Activated T-helper 17 cell treated with anti-CD3 and anti-CD28 coated beads, Interleukin-2, amount 50 U/mL, for 72 hours (primary cell): ENCODE results near the gene TJP1. TPM values are rescaled to one million over a fixed set of nuclear protein-coding genes. Genes with fewer than 3 reads are reported as not detected.
"Not testable (repeated sequence)": the region's sequence is repeated elsewhere in the genome, so short reads cannot be mapped to it uniquely, and the experiment has no call there.

Source experiments
- ATAC-seq: fragments of 150-1000 bp; cut with Tn5 transposase; replicated peaks from 2 replicates; pipeline ENCODE4 v1.10.0; 2021; ENCODE audit warnings: mild to moderate bottlenecking, moderate library complexity
- H3K27ac Mint-ChIP-seq: one replicate; pipeline ENCODE4 v1.8.0; 2022; ENCODE audit warnings: mixed read lengths
- H3K27me3 Mint-ChIP-seq: one replicate; pipeline ENCODE4 v1.8.0; 2022; ENCODE audit warnings: mixed read lengths
- H3K36me3 Mint-ChIP-seq: one replicate; pipeline ENCODE4 v1.8.0; 2022; ENCODE audit warnings: low read depth, mild to moderate bottlenecking, mixed read lengths
- H3K4me1 Mint-ChIP-seq: one replicate; pipeline ENCODE4 v1.8.0; 2022; ENCODE audit warnings: mixed read lengths
- H3K4me3 Mint-ChIP-seq: one replicate; pipeline ENCODE4 v1.8.0; 2022; ENCODE audit warnings: mild to moderate bottlenecking, mixed read lengths
- H3K9me3 Mint-ChIP-seq: one replicate; pipeline ENCODE4 v1.8.0; 2022; ENCODE audit warnings: mixed read lengths
- total RNA-seq, 2 donors: library from RNA; stranded (reverse); gene quantifications; one replicate each; pipeline ENCODE4 v1.2.3, GENCODE V29; 2022

TJP1 gene
- total RNA-seq, 2 donors from 2014 or later = not detected

DNA sequence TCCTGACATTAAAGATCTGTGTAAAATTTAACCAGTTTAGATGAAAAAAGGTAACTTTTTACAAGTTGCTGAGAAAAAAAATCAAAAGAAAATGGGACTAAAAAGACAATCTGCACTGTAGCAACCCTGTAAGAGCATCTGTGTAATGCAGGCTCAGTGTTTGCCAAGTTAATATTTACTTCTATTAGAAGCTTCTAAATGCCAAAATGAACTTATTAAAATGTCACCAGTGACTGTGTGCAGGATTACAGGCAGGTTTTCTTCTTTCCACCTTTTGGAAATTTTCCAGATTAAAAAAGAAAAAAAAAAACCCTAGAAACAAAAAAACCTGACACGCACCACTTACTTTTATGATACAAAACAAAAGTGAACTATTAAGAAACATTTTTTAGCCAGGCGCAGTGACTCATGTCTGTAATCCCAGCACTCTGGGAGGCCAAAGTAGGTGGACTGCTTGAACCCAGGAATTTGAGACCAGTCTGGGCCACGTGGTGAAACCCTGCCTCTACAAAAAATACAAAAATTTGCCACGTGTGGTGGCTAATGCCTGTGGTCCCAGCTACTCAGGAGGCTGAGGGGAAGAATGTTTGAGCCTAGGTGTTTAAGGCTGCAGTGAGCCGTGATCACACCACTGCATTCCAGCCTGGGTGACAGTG, 87.2 kb downstream of the TJP1 start:
- H3K4me1 Mint-ChIP-seq = peaks cover 8% of the 10 kb centered on the region
- no peak overlapping the region for H3K27ac Mint-ChIP-seq
- H3K27me3 Mint-ChIP-seq = peaks cover 10% of the 10 kb centered on the region
- no peaks in the 10 kb centered on the region for H3K36me3 Mint-ChIP-seq
- H3K9me3 Mint-ChIP-seq = no peaks in the 10 kb centered on the region
- no peak for ATAC-seq
- H3K4me3 Mint-ChIP-seq = no peak overlapping the region

DNA sequence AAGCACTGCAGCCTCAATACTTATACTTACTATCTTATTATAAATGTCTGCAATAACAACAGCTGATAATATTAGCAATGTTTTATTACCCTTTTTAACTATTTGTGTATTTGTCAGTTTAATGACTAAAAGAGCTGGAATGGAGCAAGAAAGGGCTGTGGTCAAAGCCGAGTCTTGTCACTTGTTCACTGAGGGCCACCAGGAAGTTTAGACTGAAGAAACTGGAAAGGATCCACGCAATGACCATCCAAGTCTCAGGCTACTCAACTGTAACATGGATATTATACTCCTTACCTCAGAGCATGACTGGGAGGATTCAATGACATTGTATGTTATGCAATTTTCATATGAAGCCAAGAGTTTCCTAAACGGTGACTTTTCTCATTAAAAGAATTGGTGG, 90.4 kb downstream of the TJP1 start:
- no peak overlapping the region for H3K27ac Mint-ChIP-seq
- ATAC-seq = no peak
- no peaks in the 10 kb centered on the region for H3K9me3 Mint-ChIP-seq
- H3K36me3 Mint-ChIP-seq = no peaks in the 10 kb centered on the region
- H3K4me1 Mint-ChIP-seq = peaks cover 8% of the 10 kb centered on the region
- peaks cover 10% of the 10 kb centered on the region for H3K27me3 Mint-ChIP-seq
- H3K4me3 Mint-ChIP-seq = no peak overlapping the region

DNA sequence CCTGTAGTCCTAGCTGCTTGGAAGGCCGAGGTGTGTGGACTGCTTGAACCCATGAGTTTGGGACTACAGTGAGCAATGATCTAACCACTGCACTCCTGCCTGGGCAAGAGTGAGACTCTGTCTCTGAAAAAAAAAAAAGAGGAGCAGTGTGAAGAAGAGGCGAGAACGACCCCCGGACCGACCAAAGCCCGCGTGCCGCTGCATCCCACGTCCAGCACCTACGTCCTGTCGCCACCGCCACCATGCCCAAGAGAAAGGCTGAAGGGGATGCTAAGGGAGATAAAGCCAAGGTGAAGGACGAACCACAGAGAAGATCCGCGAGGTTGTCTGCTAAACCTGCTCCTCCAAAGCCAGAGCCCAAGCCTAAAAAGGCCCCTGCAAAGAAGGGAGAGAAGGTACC, 91.8 kb downstream of the TJP1 start:
- H3K9me3 Mint-ChIP-seq, ATAC-seq, H3K27ac Mint-ChIP-seq, H3K4me1 Mint-ChIP-seq, H3K27me3 Mint-ChIP-seq, H3K36me3 Mint-ChIP-seq, H3K4me3 Mint-ChIP-seq: not testable (repeated sequence)

DNA sequence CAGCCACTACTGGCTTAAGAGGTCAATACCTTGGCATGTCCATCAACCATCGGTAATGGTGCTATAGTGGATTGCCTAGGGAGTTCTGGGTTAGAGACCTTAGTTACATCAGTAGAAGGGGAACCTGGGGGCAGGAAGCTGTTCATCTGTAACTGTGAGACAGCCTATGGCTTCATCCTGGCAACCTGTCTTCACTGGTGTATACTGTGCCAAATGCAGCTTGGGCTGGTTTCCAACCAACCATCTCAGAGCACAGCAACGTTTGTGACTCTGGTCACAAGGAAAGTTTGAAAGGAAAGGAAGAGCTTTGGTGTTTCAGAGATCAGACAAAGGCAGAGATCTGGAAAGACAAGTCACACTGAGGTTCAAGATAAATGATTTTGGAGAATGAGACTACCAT, 93.8 kb downstream of the TJP1 start:
- Mint-ChIP-seq H3K9me3 (peaks cover under 1% of the 10 kb centered on the region), H3K27ac (no peak overlapping the region), H3K36me3 (no peaks in the 10 kb centered on the region), H3K4me3 (no peak overlapping the region), H3K4me1 (no peaks in the 10 kb centered on the region), H3K27me3 (peaks cover 14% of the 10 kb centered on the region)
- ATAC-seq = no peak

DNA sequence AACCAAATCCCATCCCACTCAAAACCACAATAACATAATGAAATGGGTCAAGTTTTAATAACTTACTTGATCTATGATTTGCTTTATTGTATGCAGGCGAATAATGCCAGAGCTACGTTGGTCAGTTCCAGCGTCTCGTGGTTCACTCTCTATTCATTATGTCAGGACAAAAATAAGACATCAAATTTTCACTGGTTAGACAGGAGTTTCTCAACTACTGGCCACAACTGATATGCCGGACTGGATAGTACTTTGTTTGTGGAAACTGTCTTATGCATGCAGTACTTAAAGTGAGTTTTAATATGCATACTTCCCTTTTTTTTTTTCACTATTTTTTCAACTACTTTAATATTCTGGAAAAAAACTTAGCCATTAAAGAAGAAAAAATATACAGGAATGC, 94.4 kb downstream of the TJP1 start:
- Mint-ChIP-seq H3K9me3 (peaks cover 5% of the 10 kb centered on the region), H3K4me3 (no peak overlapping the region), H3K27ac (no peak overlapping the region), H3K36me3 (no peaks in the 10 kb centered on the region), H3K4me1 (no peaks in the 10 kb centered on the region), H3K27me3 (peaks cover 12% of the 10 kb centered on the region)
- ATAC-seq = no peak

DNA sequence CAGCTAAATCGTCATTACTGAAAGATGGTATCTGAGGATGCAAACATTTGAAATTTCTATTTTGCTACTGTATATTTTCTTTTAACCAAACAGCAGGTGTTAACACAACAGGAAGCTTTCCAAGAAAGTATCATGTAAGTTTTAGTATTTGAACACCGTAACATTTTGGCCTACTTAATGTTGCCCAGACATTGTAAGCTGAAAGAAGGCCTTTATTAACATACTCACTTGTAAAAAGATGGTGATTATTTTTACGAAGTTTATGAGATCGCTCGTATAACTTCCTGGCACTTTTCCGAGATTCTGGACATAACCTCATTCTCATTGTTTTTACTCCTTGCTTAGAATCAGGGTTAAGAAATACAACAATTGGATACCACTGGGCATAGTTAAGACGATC, 95.7 kb downstream of the TJP1 start:
- no peaks in the 10 kb centered on the region for H3K4me1 Mint-ChIP-seq
- peaks cover 10% of the 10 kb centered on the region for H3K9me3 Mint-ChIP-seq
- no peak overlapping the region for H3K4me3 Mint-ChIP-seq
- H3K36me3 Mint-ChIP-seq = no peaks in the 10 kb centered on the region
- H3K27me3 Mint-ChIP-seq = peaks cover 10% of the 10 kb centered on the region
- no peak for ATAC-seq
- no peak overlapping the region for H3K27ac Mint-ChIP-seq

DNA sequence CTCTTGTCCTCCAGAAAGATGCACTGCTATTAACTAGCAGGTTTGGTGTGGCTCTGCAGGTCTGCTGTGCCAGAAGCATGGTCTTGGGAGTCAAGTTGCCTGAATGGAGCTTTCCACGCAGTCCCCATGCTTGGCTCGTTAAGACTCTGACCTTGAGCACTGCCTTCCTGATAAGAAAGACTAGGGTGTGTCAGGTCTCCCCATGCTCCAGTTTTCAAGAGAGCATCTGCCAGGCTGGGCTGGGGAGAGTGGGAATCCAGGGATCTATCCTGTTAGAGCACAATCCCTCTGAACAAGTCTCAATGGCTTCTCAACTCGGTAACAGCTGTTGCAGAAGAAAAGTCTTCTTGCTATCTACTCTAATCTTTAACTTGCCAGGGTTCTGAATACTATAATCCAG, 98.2 kb downstream of the TJP1 start:
- peaks cover 10% of the 10 kb centered on the region for H3K27me3 Mint-ChIP-seq
- no peaks in the 10 kb centered on the region for H3K36me3 Mint-ChIP-seq
- H3K4me3 Mint-ChIP-seq = no peak overlapping the region
- no peak overlapping the region for H3K27ac Mint-ChIP-seq
- no peaks in the 10 kb centered on the region for H3K4me1 Mint-ChIP-seq
- H3K9me3 Mint-ChIP-seq = peaks cover 13% of the 10 kb centered on the region
- ATAC-seq = no peak

DNA sequence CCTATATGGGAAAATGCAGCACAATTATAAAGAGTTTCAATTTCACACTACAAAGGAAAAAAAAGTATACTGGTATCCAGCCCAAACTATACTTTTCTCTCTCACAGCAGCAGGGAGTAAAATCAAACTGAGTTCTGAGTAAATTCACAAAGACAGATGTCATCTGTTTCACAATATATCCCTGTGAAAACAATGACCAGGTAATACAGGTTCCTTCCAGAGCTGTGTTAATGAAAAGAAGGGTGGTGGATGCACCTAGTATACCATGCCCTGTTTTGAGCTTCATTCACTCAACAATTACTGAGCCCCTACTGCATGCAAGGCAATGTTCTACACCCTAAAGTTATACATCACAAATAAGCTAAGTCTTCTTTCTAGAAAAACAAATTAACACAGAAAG, 108.5 kb downstream of the TJP1 start:
- ATAC-seq = no peak
- Mint-ChIP-seq H3K36me3 (no peaks in the 10 kb centered on the region), H3K4me3 (no peak overlapping the region), H3K4me1 (no peaks in the 10 kb centered on the region), H3K27ac (no peak overlapping the region), H3K9me3 (no peaks in the 10 kb centered on the region), H3K27me3 (peaks cover 10% of the 10 kb centered on the region)

DNA sequence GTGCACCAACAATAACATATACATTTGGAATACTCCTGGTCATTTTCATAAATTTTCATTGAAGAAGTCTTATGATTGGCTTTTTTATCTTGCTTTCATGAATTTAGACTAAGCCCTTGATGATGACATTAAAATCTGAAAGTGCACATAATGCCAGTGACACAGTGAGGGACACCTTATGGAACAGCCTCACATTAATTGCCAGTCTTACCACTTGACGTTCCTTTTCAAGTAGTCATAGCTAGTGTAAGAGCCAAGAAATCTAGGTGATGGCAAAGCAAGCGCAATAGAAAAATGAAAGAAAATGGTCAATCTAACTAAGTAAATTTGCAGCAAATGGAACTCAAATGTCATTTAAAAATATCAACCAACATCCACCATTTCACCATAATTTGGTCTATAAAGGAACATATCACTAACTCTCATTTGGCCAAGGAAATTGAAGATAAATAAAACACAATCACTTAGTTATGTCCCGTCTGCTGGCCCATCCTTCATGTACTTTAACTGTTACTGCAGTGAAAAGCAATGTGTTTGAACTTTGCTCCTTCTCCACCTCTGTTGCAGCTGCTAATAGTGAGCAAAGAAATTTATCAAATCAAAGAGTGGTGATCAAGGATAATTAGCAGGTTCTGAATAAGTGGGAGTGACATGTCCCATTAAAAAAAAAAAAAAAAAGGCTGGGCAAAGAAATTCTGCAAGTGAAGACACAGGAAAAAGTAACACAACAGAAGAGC, 110.0 kb downstream of the TJP1 start:
- Mint-ChIP-seq H3K27me3 (peaks cover 10% of the 10 kb centered on the region), H3K27ac (no peak overlapping the region), H3K4me1 (no peaks in the 10 kb centered on the region), H3K36me3 (no peaks in the 10 kb centered on the region), H3K4me3 (no peak overlapping the region), H3K9me3 (no peaks in the 10 kb centered on the region)
- no peak for ATAC-seq

DNA sequence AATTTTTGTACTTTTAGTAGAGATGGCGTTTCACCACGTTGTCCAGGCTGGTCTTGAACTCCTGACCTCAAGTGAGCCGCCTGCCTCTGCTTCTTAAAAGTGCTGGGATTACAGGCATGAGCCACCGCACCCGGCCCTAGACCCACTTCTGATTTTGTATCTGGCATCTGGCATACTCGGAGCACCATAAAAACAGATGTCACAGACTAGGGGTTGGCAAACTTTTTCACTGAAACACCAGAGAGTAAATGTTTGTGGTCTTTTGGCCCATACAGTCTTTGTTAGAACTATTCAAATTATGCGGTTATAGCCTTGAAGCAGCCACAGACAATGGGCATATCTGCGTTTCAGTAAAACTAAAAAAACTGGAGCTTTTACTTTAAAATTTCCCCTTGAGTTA, 110.7 kb downstream of the TJP1 start:
- H3K27me3 Mint-ChIP-seq = peaks cover 10% of the 10 kb centered on the region
- H3K9me3 Mint-ChIP-seq = no peaks in the 10 kb centered on the region
- ATAC-seq = no peak
- no peak overlapping the region for H3K4me3 Mint-ChIP-seq
- H3K36me3 Mint-ChIP-seq = no peaks in the 10 kb centered on the region
- H3K27ac Mint-ChIP-seq = no peak overlapping the region
- no peaks in the 10 kb centered on the region for H3K4me1 Mint-ChIP-seq

DNA sequence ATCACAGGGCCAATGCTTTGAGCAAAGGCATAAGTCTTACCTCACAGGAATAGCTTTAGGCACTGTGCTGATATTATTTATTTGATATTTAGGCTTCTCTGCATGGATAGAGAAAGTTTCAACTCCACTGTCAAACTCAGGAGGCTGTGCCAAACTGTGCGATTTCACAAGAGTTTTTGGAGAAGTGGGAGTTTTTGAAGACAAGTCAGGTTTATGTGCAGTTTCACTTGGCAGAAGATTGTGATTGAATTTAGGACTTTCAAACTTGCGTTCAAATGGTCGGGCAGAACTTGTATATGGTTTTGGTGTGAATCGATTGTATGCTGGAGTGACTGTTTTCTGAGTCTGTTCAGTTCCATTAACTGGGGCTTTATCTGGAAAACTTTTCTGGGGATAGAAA, 113.7 kb downstream of the TJP1 start:
- H3K4me1 Mint-ChIP-seq = no peaks in the 10 kb centered on the region
- H3K4me3 Mint-ChIP-seq = no peak overlapping the region
- H3K9me3 Mint-ChIP-seq = no peaks in the 10 kb centered on the region
- ATAC-seq = no peak
- H3K27ac Mint-ChIP-seq = no peak overlapping the region
- H3K36me3 Mint-ChIP-seq = no peaks in the 10 kb centered on the region
- H3K27me3 Mint-ChIP-seq = peaks cover 7% of the 10 kb centered on the region

DNA sequence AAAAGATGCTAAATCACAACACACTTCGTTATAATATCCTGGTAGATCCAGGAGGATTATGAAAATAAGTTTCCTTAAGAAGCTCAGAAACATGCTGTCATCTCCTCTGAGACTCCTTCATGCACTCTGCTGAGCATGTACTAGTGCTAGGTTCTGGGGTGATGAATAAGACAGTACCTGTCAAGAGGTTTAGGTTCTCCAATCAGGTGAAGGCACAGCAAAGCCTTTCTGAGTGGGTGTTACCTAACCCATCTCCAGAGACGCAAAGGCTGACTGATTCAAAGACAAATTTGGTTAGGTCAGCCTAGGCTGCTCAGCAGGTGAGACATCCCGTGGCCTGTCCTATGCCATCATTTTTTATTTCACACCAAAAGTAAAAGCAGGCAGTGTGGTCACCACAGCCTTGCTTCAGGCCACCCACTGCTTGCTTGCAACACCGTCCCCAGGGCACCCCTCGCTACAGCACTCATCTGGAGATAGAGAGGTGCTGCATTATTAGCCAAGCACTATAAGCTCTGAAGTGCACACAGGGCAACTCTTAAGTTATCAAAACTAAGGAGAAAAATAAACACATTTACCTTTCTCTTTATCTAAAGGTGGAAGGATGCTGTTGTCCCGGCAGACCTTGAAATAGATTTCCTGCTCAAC, 117.2 kb downstream of the TJP1 start:
- no peak for ATAC-seq
- Mint-ChIP-seq H3K9me3 (no peaks in the 10 kb centered on the region), H3K4me1 (no peaks in the 10 kb centered on the region), H3K4me3 (no peak overlapping the region), H3K27ac (no peak overlapping the region), H3K27me3 (no peaks in the 10 kb centered on the region), H3K36me3 (no peaks in the 10 kb centered on the region)

DNA sequence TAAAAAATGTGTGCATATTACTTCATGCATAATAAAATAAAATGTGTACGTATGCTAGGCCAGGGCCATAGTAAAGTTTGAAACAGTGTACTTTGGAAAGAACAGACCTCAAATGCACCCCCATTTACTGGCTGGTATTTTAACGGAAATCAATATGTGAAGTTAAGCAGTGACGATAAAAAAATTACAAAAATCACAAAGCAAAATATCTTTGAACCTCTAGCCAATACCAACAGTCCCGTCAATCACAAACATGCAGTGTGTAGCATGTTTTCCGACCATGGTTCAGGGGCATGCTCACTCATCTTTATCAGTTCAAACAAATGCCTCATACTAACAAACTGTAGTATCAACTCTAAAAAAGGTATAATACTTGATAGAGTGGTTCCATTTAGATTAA, 121.1 kb downstream of the TJP1 start:
- Mint-ChIP-seq H3K27ac (no peak overlapping the region), H3K36me3 (no peaks in the 10 kb centered on the region), H3K27me3 (peaks cover 3% of the 10 kb centered on the region), H3K4me3 (no peak overlapping the region), H3K4me1 (no peaks in the 10 kb centered on the region), H3K9me3 (no peaks in the 10 kb centered on the region)
- ATAC-seq = no peak

DNA sequence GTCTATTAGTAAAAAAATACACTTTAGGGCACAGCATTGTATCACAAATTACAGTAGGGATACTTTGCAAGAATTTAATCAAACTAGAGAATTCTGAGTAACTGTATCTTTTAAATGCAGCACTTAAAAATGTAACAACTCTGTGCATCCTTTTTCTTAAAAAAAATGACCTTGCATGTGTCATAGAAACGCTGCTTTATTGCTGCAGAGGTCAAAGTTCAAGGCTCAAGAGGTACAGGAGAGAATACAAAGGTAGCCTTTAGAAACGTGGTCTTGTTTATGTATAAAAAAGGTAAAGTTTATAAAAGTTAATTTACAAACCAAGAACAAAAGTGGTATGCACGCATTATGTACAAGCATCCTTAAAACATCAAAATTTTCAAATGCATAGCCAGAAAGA, 122.0 kb downstream of the TJP1 start:
- Mint-ChIP-seq H3K4me1 (no peaks in the 10 kb centered on the region), H3K4me3 (no peak overlapping the region), H3K27me3 (peaks cover 3% of the 10 kb centered on the region), H3K9me3 (no peaks in the 10 kb centered on the region), H3K36me3 (no peaks in the 10 kb centered on the region), H3K27ac (no peak overlapping the region)
- ATAC-seq = no peak

DNA sequence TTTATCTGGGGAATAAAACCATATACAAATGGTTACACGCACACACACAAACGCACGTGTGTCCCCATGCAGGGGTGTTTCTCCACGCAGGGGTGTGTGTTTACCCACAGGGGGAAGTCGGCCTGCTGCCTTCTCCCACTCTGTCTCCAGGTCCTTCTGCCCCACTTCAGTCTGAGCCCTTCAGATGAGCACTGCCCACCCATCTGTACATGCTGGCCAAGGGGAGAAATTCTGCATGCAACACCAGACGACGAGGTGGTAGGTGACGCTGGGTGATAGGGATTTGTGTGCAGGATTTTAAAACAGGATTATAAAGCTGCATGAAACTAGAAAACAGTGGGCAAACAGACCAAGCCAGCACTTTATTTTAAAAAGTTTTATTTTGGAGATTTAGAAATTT, 122.5 kb downstream of the TJP1 start:
- H3K4me1 Mint-ChIP-seq = no peaks in the 10 kb centered on the region
- no peaks in the 10 kb centered on the region for H3K36me3 Mint-ChIP-seq
- H3K27me3 Mint-ChIP-seq = peaks cover 3% of the 10 kb centered on the region
- H3K4me3 Mint-ChIP-seq = no peak overlapping the region
- H3K27ac Mint-ChIP-seq = no peak overlapping the region
- no peak for ATAC-seq
- no peaks in the 10 kb centered on the region for H3K9me3 Mint-ChIP-seq
